D721Med (cell line): ENCODE measurements around the gene CPEB2.

Experiments used
- DNase-seq: peaks from one replicate; pipeline ENCODE4 v3.0.0; 2011; ENCODE audit warnings: low spot score; ENCODE audit not compliant: insufficient read length
- FAIRE-seq: peaks from 2 replicates; lab custom pipeline; 2011; peaks lifted over from hg19 to GRCh38; lab: Jason Lieb, UNC
- CTCF ChIP-seq: IDR thresholded peaks from 2 replicates; pipeline ENCODE4 v1.5.1; 2012; ENCODE audit warnings: mild to moderate bottlenecking, control low read depth; ENCODE audit not compliant: insufficient read depth; ENCODE audit errors: missing control alignments

CPEB2 gene

GRCh38 chr4:14985161-14985560, 17.1 kb upstream of the CPEB2 start:
- no peak for FAIRE-seq

GRCh38 chr4:14985843-14986242, 16.4 kb upstream of the CPEB2 start:
- no peak for TF ChIP-seq CTCF
- FAIRE-seq (no peak), DNase-seq (no peak)

More at GRCh38 chr4:14985161-14985560, 17.1 kb upstream of the CPEB2 start:
- DNase-seq, result no peak
- TF ChIP-seq CTCF, result no peak

GRCh38 chr4:14987054-14987453, 15.2 kb upstream of the CPEB2 start:
- FAIRE-seq (no peak), DNase-seq (no peak)
- TF ChIP-seq CTCF, result no peak

GRCh38 chr4:14990484-14990883, 11.8 kb upstream of the CPEB2 start:
- DNase-seq, result no peak
- no peak for FAIRE-seq

GRCh38 chr4:14994242-14994641, 8.0 kb upstream of the CPEB2 start:
- DNase-seq, result no peak
- no peak for TF ChIP-seq CTCF
- no peak for FAIRE-seq

More at GRCh38 chr4:14990484-14990883, 11.8 kb upstream of the CPEB2 start:
- TF ChIP-seq CTCF, result no peak

GRCh38 chr4:15001248-15001868, 923 bp upstream of the CPEB2 start:
- FAIRE-seq (no peak), DNase-seq (no peak)
- no peak for TF ChIP-seq CTCF

GRCh38 chr4:15002659-15003400, 549 bp downstream of the CPEB2 start:
- DNase-seq (no peak), FAIRE-seq (no peak)
- no peak for TF ChIP-seq CTCF
